ENCODE results near the gene CRYL1.

- TF ChIP-seq POLR2A (IDR thresholded peaks at IDR 0.05) (no peak), CTCF (IDR thresholded peaks at IDR 0.05) (no peak)
These were observed 110.0 kb downstream of the CRYL1 start for GRCh38 chr13:20415694-20416107.
